Endodermal cell (in vitro differentiated cells): ENCODE results near the gene FIS1. TPM values are rescaled to one million over a fixed set of nuclear protein-coding genes. Genes with fewer than 3 reads are reported as not detected.

Experiments
- DNase-seq: peaks from one replicate; pipeline ENCODE4 v3.0.0-alpha.2; 2017
- H3K27ac ChIP-seq: 2 replicates; pipeline ENCODE4 v1.5.1; 2013; ENCODE audit warnings: mild to moderate bottlenecking, low read depth, low read length, moderate library complexity
- H3K27me3 ChIP-seq: 2 replicates; pipeline ENCODE4 v1.6.1; 2013; ENCODE audit warnings: mild to moderate bottlenecking, low read length, moderate library complexity; ENCODE audit not compliant: insufficient read depth, control insufficient read depth, poor library complexity, severe bottlenecking
- H3K36me3 ChIP-seq: 2 replicates; pipeline ENCODE4 v1.7.0; 2013; ENCODE audit warnings: mild to moderate bottlenecking, low read length, moderate library complexity; ENCODE audit not compliant: control insufficient read depth, insufficient read depth
- H3K4me1 ChIP-seq: one replicate; pipeline ENCODE4 v1.7.0; 2013; ENCODE audit warnings: low read length; ENCODE audit not compliant: control insufficient read depth, insufficient read depth
- H3K4me3 ChIP-seq: 2 replicates; pipeline ENCODE4 v1.5.1; 2013; ENCODE audit warnings: mild to moderate bottlenecking, low read length, moderate library complexity
- H3K9ac ChIP-seq: 2 replicates; pipeline ENCODE4 v1.6.1; 2013; ENCODE audit warnings: mild to moderate bottlenecking, low read length, moderate library complexity; ENCODE audit not compliant: poor library complexity, severe bottlenecking; ENCODE audit errors: extremely low read depth
- H3K9me3 ChIP-seq: 2 replicates; pipeline ENCODE4 v1.6.1; 2013; ENCODE audit warnings: mild to moderate bottlenecking, low read length, moderate library complexity; ENCODE audit not compliant: control insufficient read depth
- H3K27ac Mint-ChIP-seq: 2 replicates; pipeline ENCODE4 v1.8.0; 2020; ENCODE audit warnings: mixed read lengths
- H3K27me3 Mint-ChIP-seq: 2 replicates; pipeline ENCODE4 v1.8.0; 2021; ENCODE audit warnings: mild to moderate bottlenecking, mixed read lengths; ENCODE audit not compliant: insufficient read depth
- H3K36me3 Mint-ChIP-seq: 2 replicates; pipeline ENCODE4 v1.8.0; 2020; ENCODE audit warnings: low read depth, mixed read lengths
- H3K4me1 Mint-ChIP-seq: 2 replicates; pipeline ENCODE4 v1.8.0; 2020; ENCODE audit warnings: mixed read lengths
- H3K4me3 Mint-ChIP-seq: 2 replicates; pipeline ENCODE4 v1.8.0; 2020; ENCODE audit warnings: mild to moderate bottlenecking, moderate library complexity, mixed read lengths
- H3K9me3 Mint-ChIP-seq: 2 replicates; pipeline ENCODE4 v1.8.0; 2020; ENCODE audit warnings: mild to moderate bottlenecking, mixed read lengths
- WGBS, 2 experiments: methylation state at CpG; one replicate each; pipeline versions ENCODE4 v1.1.5 to v1.1.7; 2013; ENCODE audit warnings: missing lambda C conversion rate in 2 of 2, mixed read lengths in 1 of 2; ENCODE audit not compliant: insufficient coverage in 1 of 2, insufficient read length in 1 of 2; 5-methylcytosine and 5-hydroxymethylcytosine counted together
- total RNA-seq, 2 donors: library from RNA; stranded (reverse); fragmentation: NEBNext Ultra II Directional in 1 of 2; extraction: Animal tissue kit (Norgen Biotek cat#: 25700) in 1 of 2; gene quantifications; 2 replicates in 1 of 2; 3 replicates in 1 of 2; pipeline ENCODE4 v1.2.1, GENCODE V29; 2021
- TF ChIP-seq, protein P1 (sequence below): fragments of 200-600 bp; sonication (generic); conservative IDR thresholded peaks from 2 replicates; pipeline ENCODE4 v1.5.0; 2021; ENCODE audit warnings: antibody characterized with exemption, mild to moderate bottlenecking

FIS1 gene
- total RNA-seq, 2 donors from 2014 or later: 99.9 to 102 TPM

DNA sequence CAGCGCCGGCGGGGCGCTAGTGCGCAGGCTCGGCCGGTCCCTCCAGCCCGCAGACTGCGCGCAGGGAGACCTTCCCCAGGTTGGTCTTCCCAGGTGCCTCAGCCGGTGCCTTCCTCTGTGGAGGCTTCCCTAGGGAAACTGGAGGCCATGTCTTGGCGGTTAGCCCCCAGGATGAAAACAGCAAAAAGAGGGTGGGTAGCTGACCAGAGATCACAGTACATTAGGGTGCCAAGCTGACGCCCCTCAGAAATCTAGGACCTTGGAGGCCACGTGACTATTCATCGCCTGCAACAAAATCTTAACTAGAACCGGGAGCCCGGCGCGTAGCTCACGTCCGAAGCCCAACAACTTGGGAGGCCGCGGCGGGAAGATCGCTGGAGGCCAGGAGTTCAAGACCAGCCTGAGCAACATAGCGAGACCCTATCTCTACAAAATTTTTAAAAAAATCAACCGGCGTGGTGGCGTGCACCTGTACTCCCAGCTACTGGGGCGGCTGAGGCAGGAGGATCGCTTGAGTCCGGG, 327 bp upstream of the FIS1 start:
- Mint-ChIP-seq H3K4me1 (peaks cover 9% of the 10 kb centered on the region), H3K9me3 (no peaks in the 10 kb centered on the region), H3K36me3 (peaks cover 25% of the 10 kb centered on the region), H3K27me3 (no peaks in the 10 kb centered on the region), H3K27ac (peak overlapping the region; percentile 95), H3K4me3 (peak overlapping the region; percentile 90)
- H3K27ac ChIP-seq: no peak overlapping the region
- WGBS, 2 experiments: 55% methylated on average over 32 of the region's 32 CpGs
- DNase-seq: no peak
- peak overlapping the region; percentile 100 for H3K4me3 ChIP-seq
- H3K36me3 ChIP-seq: peaks cover 20% of the 10 kb centered on the region
- TF ChIP-seq, protein P1, sequence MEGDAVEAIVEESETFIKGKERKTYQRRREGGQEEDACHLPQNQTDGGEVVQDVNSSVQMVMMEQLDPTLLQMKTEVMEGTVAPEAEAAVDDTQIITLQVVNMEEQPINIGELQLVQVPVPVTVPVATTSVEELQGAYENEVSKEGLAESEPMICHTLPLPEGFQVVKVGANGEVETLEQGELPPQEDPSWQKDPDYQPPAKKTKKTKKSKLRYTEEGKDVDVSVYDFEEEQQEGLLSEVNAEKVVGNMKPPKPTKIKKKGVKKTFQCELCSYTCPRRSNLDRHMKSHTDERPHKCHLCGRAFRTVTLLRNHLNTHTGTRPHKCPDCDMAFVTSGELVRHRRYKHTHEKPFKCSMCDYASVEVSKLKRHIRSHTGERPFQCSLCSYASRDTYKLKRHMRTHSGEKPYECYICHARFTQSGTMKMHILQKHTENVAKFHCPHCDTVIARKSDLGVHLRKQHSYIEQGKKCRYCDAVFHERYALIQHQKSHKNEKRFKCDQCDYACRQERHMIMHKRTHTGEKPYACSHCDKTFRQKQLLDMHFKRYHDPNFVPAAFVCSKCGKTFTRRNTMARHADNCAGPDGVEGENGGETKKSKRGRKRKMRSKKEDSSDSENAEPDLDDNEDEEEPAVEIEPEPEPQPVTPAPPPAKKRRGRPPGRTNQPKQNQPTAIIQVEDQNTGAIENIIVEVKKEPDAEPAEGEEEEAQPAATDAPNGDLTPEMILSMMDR: no peak
- no peaks in the 10 kb centered on the region for H3K27me3 ChIP-seq
- peaks cover 5% of the 10 kb centered on the region for H3K4me1 ChIP-seq
- no peaks in the 10 kb centered on the region for H3K9me3 ChIP-seq
- H3K9ac ChIP-seq: no peak overlapping the region

DNA sequence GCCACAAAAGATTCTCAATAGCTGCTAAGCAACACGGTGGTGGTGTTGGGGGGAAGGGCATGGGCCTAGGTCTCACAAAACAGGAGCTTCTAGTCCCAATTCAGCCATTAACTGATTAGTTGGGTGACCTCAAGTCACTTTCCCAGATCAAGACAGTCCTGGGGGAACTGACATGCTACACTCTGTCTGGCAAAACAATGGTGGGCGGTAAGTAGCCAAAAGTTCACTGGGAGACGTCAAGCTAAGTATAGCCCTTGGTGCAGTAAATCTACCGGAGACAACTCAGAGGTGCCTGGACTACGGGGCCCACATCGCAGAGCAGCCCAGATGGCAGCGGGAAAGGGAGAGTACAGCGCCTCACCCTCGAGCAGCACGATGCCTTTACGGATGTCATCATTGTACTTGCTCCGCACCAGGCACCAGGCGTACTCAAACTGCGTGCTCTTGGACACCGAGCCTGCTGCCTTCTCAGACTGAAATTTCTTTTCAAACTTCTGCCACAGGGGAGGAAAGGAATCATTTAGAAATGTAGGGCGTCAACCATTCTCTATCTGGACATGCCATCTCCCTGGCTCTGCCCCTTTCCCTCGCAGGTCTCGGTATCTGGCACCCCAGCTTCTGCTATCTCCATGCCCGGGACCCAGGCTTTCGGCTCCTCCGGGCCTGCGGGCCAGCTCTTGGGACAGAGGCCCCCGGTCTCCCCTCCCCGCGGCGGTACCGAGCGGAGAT, 1.1 kb downstream of the FIS1 start:
- Mint-ChIP-seq H3K4me3 (peak overlapping the region; percentile 90), H3K27ac (peak overlapping the region; percentile 95), H3K27me3 (no peaks in the 10 kb centered on the region), H3K9me3 (no peaks in the 10 kb centered on the region), H3K36me3 (peaks cover 27% of the 10 kb centered on the region), H3K4me1 (peaks cover 9% of the 10 kb centered on the region)
- WGBS, 2 experiments: 48 to 50% methylated on average over 19 to 28 of the region's 28 CpGs
- Histone ChIP-seq H3K36me3 (peaks cover 16% of the 10 kb centered on the region), H3K9ac (peak overlapping the region; percentile 49), H3K27ac (no peak overlapping the region), H3K4me3 (peak overlapping the region; percentile 100), H3K27me3 (no peaks in the 10 kb centered on the region), H3K9me3 (no peaks in the 10 kb centered on the region), H3K4me1 (peaks cover 5% of the 10 kb centered on the region)
- TF ChIP-seq, protein P1: no peak
- DNase-seq: no peak

DNA sequence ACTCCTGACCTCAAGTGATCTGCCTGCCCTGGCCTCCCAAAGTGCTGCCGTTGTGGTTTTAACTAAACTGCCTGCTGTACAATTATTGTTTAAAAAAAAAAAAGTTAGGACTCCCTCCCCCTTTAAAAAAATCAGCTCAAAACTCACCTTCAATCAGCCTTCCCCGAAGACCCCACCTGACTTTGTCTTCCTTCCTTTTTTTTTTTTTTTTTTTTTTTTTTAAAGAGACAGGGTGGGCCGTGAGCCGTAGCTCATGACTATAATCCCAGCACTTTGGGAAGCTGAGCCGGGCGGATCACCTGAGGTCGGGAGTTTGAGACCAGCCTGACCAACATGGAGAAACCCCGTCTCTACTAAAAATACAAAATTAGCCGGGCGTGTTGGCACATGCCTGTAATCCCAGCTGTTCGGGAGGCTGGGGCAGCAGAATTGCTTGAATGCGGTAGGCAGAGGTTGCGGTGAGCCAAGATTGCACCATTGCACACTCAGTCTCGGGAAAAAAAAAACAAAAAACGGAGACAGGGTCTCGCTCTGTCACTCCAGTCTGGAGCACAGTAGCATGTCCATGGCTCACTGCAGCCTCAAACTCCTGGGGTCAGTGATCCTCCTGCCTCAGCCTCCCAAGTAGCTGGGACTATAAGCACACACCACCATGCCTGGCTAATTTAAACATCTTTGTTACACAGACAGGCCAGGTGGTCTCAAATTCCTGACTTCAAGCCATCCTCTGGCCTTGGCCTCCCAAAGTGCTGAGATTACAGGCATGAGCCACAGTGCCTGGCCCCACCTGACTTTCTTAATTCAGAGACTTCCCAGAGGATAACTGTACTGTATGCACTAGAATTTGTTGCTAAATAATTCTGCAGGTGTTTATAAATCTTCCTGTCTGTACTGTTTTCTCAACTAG, 3.2 kb downstream of the FIS1 start:
- H3K27ac ChIP-seq: no peak overlapping the region
- peaks cover 5% of the 10 kb centered on the region for H3K4me1 ChIP-seq
- no peak overlapping the region for H3K4me3 ChIP-seq
- peaks cover 16% of the 10 kb centered on the region for H3K36me3 ChIP-seq
- Mint-ChIP-seq H3K27me3 (no peaks in the 10 kb centered on the region), H3K4me3 (no peak overlapping the region), H3K36me3 (peaks cover 16% of the 10 kb centered on the region), H3K27ac (no peak overlapping the region), H3K4me1 (peaks cover 9% of the 10 kb centered on the region), H3K9me3 (no peaks in the 10 kb centered on the region)
- H3K27me3 ChIP-seq: no peaks in the 10 kb centered on the region
- no peaks in the 10 kb centered on the region for H3K9me3 ChIP-seq
- no peak for DNase-seq
- 94 to 97% methylated on average over 9 to 16 of the region's 16 CpGs for WGBS, 2 experiments
- H3K9ac ChIP-seq: no peak overlapping the region
- TF ChIP-seq, protein P1: no peak
